GM12878 (cell line): Measurements from ENCODE around the gene WWOX. TPM values are rescaled to one million over a fixed set of nuclear protein-coding genes. Genes with fewer than 3 reads are reported as not detected.

Experiments
- ATAC-seq: fragments of 200-7000 bp; cut with Tn5 transposase; 3 replicates; pipeline ENCODE4 v1.9.1; 2020; ENCODE audit warnings: mild to moderate bottlenecking, moderate library complexity
- BruUV-seq: library from RNA; stranded (reverse); fragments of 400-500 nt; replicated peaks from 2 replicates; lab custom pipeline; 2021; lab: Mats Ljungman, UMichigan
- CTCF ChIA-PET: fragments of 300-600 bp; sonication (Branson Sonifier 250); formaldehyde crosslinking; extraction: SDS; loops from one replicate; lab custom pipeline; 2021; ENCODE audit warnings: inconsistent platforms; lab: Yijun Ruan, JAX
- POLR2A ChIA-PET: fragments of 350-600 bp; formaldehyde crosslinking; extraction: SDS; loops from one replicate; lab custom pipeline; 2021; ENCODE audit warnings: inconsistent platforms; lab: Charles Lee
- RAD21 ChIA-PET: fragments of 300-600 bp; sonication (Branson Sonifier 250); formaldehyde crosslinking; loops from one replicate; lab custom pipeline; 2023; ENCODE audit warnings: antibody characterized with exemption; ENCODE audit not compliant: unreplicated experiment; lab: Charles Lee
- SMC1A ChIA-PET: fragments of 300-600 bp; sonication (Branson Sonifier 250); formaldehyde crosslinking; loops from one replicate; lab custom pipeline; 2023; ENCODE audit not compliant: unreplicated experiment, uncharacterized antibody; lab: Charles Lee
- DNase-seq: peaks from one replicate; pipeline ENCODE4 v3.0.0-alpha.2; 2011; ENCODE audit warnings: low read depth, low spot score
- FAIRE-seq: peaks from 3 replicates; lab custom pipeline; 2011; peaks lifted over from hg19 to GRCh38; lab: Jason Lieb, UNC
- H2AFZ ChIP-seq: 2 replicates; pipeline ENCODE4 v1.6.0; 2011; ENCODE audit warnings: low read depth, low read length, control low read depth; ENCODE audit not compliant: control insufficient read depth
- H3K27ac ChIP-seq: 2 replicates; pipeline ENCODE4 v1.5.1; 2011; ENCODE audit warnings: control low read depth; ENCODE audit not compliant: control insufficient read depth, insufficient read depth
- H3K27me3 ChIP-seq, 2 experiments: replicated peaks in 1 of 2; 2 replicates each; pipeline versions ENCODE4 v1.6.0 to v1.6.1; 2011; ENCODE audit warnings: low read length in 1 of 2; ENCODE audit not compliant: control insufficient read depth in 2 of 2, insufficient read depth in 2 of 2
- H3K36me3 ChIP-seq, 2 experiments: 2 replicates each; pipeline ENCODE4 v1.5.1; 2011; ENCODE audit warnings: low read length in 1 of 2; ENCODE audit not compliant: control insufficient read depth in 2 of 2, insufficient read depth in 2 of 2
- H3K4me1 ChIP-seq: 2 replicates; pipeline ENCODE4 v1.6.1; 2011; ENCODE audit warnings: mild to moderate bottlenecking, low read length, moderate library complexity, mixed read lengths; ENCODE audit not compliant: control insufficient read depth, insufficient read depth
- H3K4me2 ChIP-seq: 2 replicates; pipeline ENCODE4 v1.6.0; 2011; ENCODE audit warnings: control low read depth; ENCODE audit not compliant: control insufficient read depth, insufficient read depth
- H3K4me3 ChIP-seq: fragments of 200-600 bp; sonication (generic); 2 replicates; pipeline ENCODE4 v1.5.1; 2016
- H3K79me2 ChIP-seq: 2 replicates; pipeline ENCODE4 v1.6.0; 2011; ENCODE audit warnings: low read length; ENCODE audit not compliant: control insufficient read depth, insufficient read depth
- H3K9ac ChIP-seq: 2 replicates; pipeline ENCODE4 v1.8.0; 2011; ENCODE audit warnings: low read length, control low read depth, mixed read lengths; ENCODE audit not compliant: control insufficient read depth, insufficient read depth
- H3K9me3 ChIP-seq: replicated peaks from 3 replicates; pipeline ENCODE4 v1.5.1; 2011; ENCODE audit warnings: mild to moderate bottlenecking, low read length; ENCODE audit not compliant: control insufficient read depth, insufficient read depth
- H4K20me1 ChIP-seq: 2 replicates; pipeline ENCODE4 v1.6.0; 2011; ENCODE audit not compliant: control insufficient read depth, insufficient read depth
- CBX3 ChIP-seq: fragments of 200-600 bp; sonication (generic); IDR thresholded peaks from 2 replicates; pipeline ENCODE4 v1.6.1; 2016; ENCODE audit warnings: low read depth, borderline replicate concordance
- CBX5 ChIP-seq: sonication (generic); IDR thresholded peaks from 2 replicates; pipeline ENCODE4 v1.6.1; 2016; ENCODE audit warnings: low read depth, moderate library complexity, mild to moderate bottlenecking, inconsistent platforms
- CREB1 ChIP-seq: IDR thresholded peaks from 2 replicates; pipeline ENCODE4 v1.6.1; 2012; ENCODE audit warnings: low read depth, mild to moderate bottlenecking, inconsistent platforms
- CTCF ChIP-seq, 3 experiments: IDR thresholded peaks in 2 of 3; conservative IDR thresholded peaks in 1 of 3; 2 replicates each; pipeline ENCODE4 v1.5.1; 2011; ENCODE audit warnings: low read depth in 3 of 3, low read length in 3 of 3, mild to moderate bottlenecking in 3 of 3, control low read depth in 2 of 3, moderate library complexity in 2 of 3, inconsistent platforms in 1 of 3, mixed read lengths in 1 of 3; ENCODE audit not compliant: control insufficient read depth in 2 of 3, insufficient read depth in 1 of 3; ENCODE audit errors: extremely low read depth in 1 of 3
- E2F4 ChIP-seq: IDR thresholded peaks from 2 replicates; pipeline ENCODE4 v1.6.1; 2012; ENCODE audit warnings: low read depth, low read length, improper control_type of control experiment
- E4F1 ChIP-seq: fragments of 450-650 bp; IDR thresholded peaks from 2 replicates; pipeline ENCODE4 v1.6.1; 2018; ENCODE audit warnings: borderline replicate concordance, mild to moderate bottlenecking; ENCODE audit not compliant: partially characterized antibody
- HDGF ChIP-seq: fragments of 450-650 bp; IDR thresholded peaks from 2 replicates; pipeline ENCODE4 v1.6.1; 2016; ENCODE audit warnings: antibody characterized with exemption
- KDM1A ChIP-seq: fragments of 200-600 bp; sonication (generic); IDR thresholded peaks from 2 replicates; pipeline ENCODE4 v1.6.1; 2016; ENCODE audit warnings: borderline replicate concordance
- SMC3 ChIP-seq: IDR thresholded peaks from 2 replicates; pipeline ENCODE4 v1.6.1; 2011; ENCODE audit warnings: low read length, improper control_type of control experiment, borderline replicate concordance
- SPI1 ChIP-seq: IDR thresholded peaks from 2 replicates; pipeline ENCODE4 v1.6.1; 2011; ENCODE audit warnings: low read depth, mild to moderate bottlenecking, low read length, moderate library complexity, borderline replicate concordance; ENCODE audit not compliant: insufficient read depth
- SREBF1 ChIP-seq: IDR thresholded peaks from 2 replicates; pipeline ENCODE4 v1.6.1; 2012; ENCODE audit warnings: mild to moderate bottlenecking, low read length
- ZBED1 ChIP-seq: IDR thresholded peaks from 2 replicates; pipeline ENCODE4 v1.6.1; 2016; ENCODE audit warnings: borderline replicate concordance
- ZNF217 ChIP-seq: fragments of 450-650 bp; IDR thresholded peaks from 2 replicates; pipeline ENCODE4 v1.6.1; 2017; ENCODE audit warnings: antibody characterized with exemption, mild to moderate bottlenecking
- ZNF24 ChIP-seq: fragments of 450-650 bp; IDR thresholded peaks from 2 replicates; pipeline ENCODE4 v1.6.1; 2017; ENCODE audit warnings: antibody characterized with exemption, mild to moderate bottlenecking
- WGBS: methylation state at CpG from one replicate; pipeline ENCODE4 v1.1.6; 2016; ENCODE audit warnings: low lambda C conversion rate; ENCODE audit not compliant: insufficient replicate concordance, insufficient coverage; ENCODE audit errors: missing lambda C conversion rate; 5-methylcytosine and 5-hydroxymethylcytosine counted together
- in situ Hi-C: fragments of 300-500 bp; cut with MboI; formaldehyde crosslinking; loops from 9 replicates; pipeline ENCODE4 v1.14.3; 2018; ENCODE audit warnings: mixed read lengths
- intact Hi-C: fragments of 100-400 bp; cut with micrococcal nuclease; formaldehyde crosslinking; loops from one replicate; pipeline ENCODE4 v1.14.2; 2022; ENCODE audit not compliant: unreplicated experiment
- polyA plus RNA-seq, 11 experiments: library from polyadenylated mRNA; depleted of rRNA in 4 of 11; unstranded in 6 of 11; stranded (reverse) in 5 of 11; fragments of >200 nt; fragmentation: Nextera tagmentation in 4 of 11; fragmentation: Illumina TruSeq in 1 of 11; extraction: Ambion mirVana in 4 of 11; extraction: Trizol in 1 of 11; gene quantifications; 1 replicate in 1 of 11; 2 replicates in 10 of 11; pipeline versions ENCODE4 v1.2.1 to v1.2.3, GENCODE V29; 2011 to 2016; ENCODE audit warnings: inconsistent platforms in 2 of 11, missing spikeins in 2 of 11, low read depth in 1 of 11
- total RNA-seq, 4 experiments: library from RNA; depleted of rRNA in 3 of 4; stranded (reverse); fragments of >200 nt in 3 of 4; fragmentation: Illumina TruSeq in 1 of 4; extraction: Trizol in 1 of 4; gene quantifications; 2 replicates each; pipeline versions ENCODE4 v1.2.1 to v1.2.3, GENCODE V29; 2013 to 2021

Gene WWOX
- total and polyA plus RNA-seq, 10 of the 15 experiments (the other 5 are each of a cell fraction or from before 2014, with no cell fraction given), result 2.8 to 24.4 (median 17.8) TPM

DNA sequence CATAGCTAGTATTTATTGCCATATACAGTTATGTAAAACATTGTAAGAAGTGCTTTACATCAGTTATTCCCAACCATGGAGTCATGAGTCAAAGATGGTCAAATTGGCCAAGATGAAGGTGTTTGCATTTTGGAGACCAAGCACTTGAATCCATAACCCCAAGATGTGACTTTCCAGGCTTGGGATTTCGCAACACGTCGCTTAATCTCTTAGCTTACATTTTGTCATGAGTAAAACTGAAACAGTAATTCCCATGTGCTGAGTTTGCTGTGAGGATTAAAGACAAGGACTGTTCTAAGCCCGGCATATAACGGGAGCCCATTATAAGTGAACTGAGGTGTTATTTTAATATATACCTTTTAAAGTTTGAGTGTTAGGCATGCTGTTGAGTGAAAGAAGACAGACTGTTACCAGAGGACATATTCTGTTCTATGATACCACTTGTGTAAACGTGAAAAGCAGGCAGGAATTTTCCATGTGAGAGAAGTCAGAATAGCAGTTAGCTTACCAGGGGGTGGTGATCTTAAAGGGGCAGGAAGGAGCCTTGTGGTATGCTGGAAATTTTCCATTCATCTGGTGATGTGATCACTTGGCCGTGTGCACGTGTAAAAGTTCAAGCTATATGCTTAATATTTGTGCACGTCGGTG, 484.9 kb downstream of the WWOX start (continued):
- TF ChIP-seq CTCF (IDR thresholded peaks at IDR 0.05 in 2 of 3, conservative IDR thresholded peaks at IDR 0.05 in 1 of 3; ENCODE audit: control insufficient read depth in 2 of 3, extremely low read depth in 1 of 3, insufficient read depth in 1 of 3, low read depth in 3 of 3, low read length in 3 of 3) (no peak), CBX5 (no peak), ZNF24 (no peak), SREBF1 (no peak), SPI1 (no peak), SMC3 (no peak)

- H3K4me1 ChIP-seq, result no peaks in the 10 kb centered on the region
- ChIA-PET RAD21 (no interaction called here), CTCF (interaction anchor here (0.6 kb wide), 1 partner anchor 1383 kb away, joined by 3 read pairs; no protein-coding TSS in a partner anchor), POLR2A (interaction anchor here (0.6 kb wide), 1 partner anchor 956 kb away, joined by 8 read pairs; no protein-coding TSS in a partner anchor), SMC1A (no interaction called here)
- ATAC-seq, result no peak
- H3K4me3 ChIP-seq, result no peak overlapping the region
- DNase-seq, result no peak
- H3K36me3 ChIP-seq, result no peaks in the 10 kb centered on the region
- no peak overlapping the region for H3K4me2 ChIP-seq
- H3K9ac ChIP-seq, result no peak overlapping the region
- no peak overlapping the region for H3K27ac ChIP-seq
- no TSS peak for BruUV-seq
- no peak for FAIRE-seq
- no peaks in the 10 kb centered on the region for H4K20me1 ChIP-seq
- no peaks in the 10 kb centered on the region for H3K27me3 ChIP-seq
- H2AFZ ChIP-seq, result no peak overlapping the region
- 43% methylated on average over 8 of the region's 8 CpGs for WGBS
- no peak for TF ChIP-seq CREB1
- TF ChIP-seq HDGF, result no peak
- no peak for TF ChIP-seq E4F1
- TF ChIP-seq ZNF217, result no peak
- no peak for TF ChIP-seq ZBED1
- TF ChIP-seq CBX3, result no peak
- TF ChIP-seq E2F4, result no peak
- no peak for TF ChIP-seq KDM1A
- H3K79me2 ChIP-seq, result no peaks in the 10 kb centered on the region
- intact Hi-C loops (no loop called here), in situ Hi-C loops (no loop called here)
- H3K9me3 ChIP-seq, result no peaks in the 10 kb centered on the region
These were observed 485.5 kb downstream of the WWOX start for GRCh38 chr16:78584991-78585390.
